HT-29 (cell line): ENCODE results near the gene OPCML. TPM values are rescaled to one million over a fixed set of nuclear protein-coding genes. Genes with fewer than 3 reads are reported as not detected.

Source experiments
- DNase-seq: peaks from one replicate; pipeline ENCODE4 v3.0.0-alpha.2; 2015; ENCODE audit warnings: low spot score
- total RNA-seq: library from RNA; depleted of rRNA; stranded (reverse); fragments of >200 nt; shearing (Covaris generic); gene quantifications from 2 replicates; pipeline ENCODE4 v1.2.3, GENCODE V29; 2014

Gene OPCML
- total RNA-seq, 1 experiment from 2014 or later: not detected

- peak; percentile 57 for DNase-seq
Observed at GRCh38 chr11:132858223-132858622, 674.1 kb downstream of the OPCML start.

GRCh38 chr11:132856032-132856431 is 676.3 kb downstream of the OPCML start:
- no peak for DNase-seq

GRCh38 chr11:132855516-132855915 is 676.8 kb downstream of the OPCML start:
- DNase-seq: no peak

- DNase-seq: no peak
Observed at GRCh38 chr11:132853886-132854285, 678.4 kb downstream of the OPCML start.

GRCh38 chr11:132852361-132852760 is 679.9 kb downstream of the OPCML start:
- no peak for DNase-seq

- no peak for DNase-seq
Observed at GRCh38 chr11:132851247-132851646, 681.1 kb downstream of the OPCML start.

GRCh38 chr11:132850266-132850665 is 682.0 kb downstream of the OPCML start:
- DNase-seq: no peak

GRCh38 chr11:132848336-132848735 is 684.0 kb downstream of the OPCML start:
- DNase-seq: no peak

- DNase-seq: no peak
Observed at GRCh38 chr11:132846075-132846474, 686.2 kb downstream of the OPCML start.

GRCh38 chr11:132844956-132845696 is 687.2 kb downstream of the OPCML start:
- DNase-seq: no peak

- no peak for DNase-seq
Observed at GRCh38 chr11:132840660-132841059, 691.6 kb downstream of the OPCML start.

GRCh38 chr11:132840191-132840590 is 692.1 kb downstream of the OPCML start:
- no peak for DNase-seq

- no peak for DNase-seq
Observed at GRCh38 chr11:132839236-132839945, 692.9 kb downstream of the OPCML start.

- DNase-seq: peak; percentile 9
Observed at GRCh38 chr11:132838627-132839026, 693.7 kb downstream of the OPCML start.

- no peak for DNase-seq
Observed at GRCh38 chr11:132831272-132831671, 701.0 kb downstream of the OPCML start.

GRCh38 chr11:132824642-132825041 is 707.7 kb downstream of the OPCML start:
- no peak for DNase-seq

- DNase-seq: no peak
Observed at GRCh38 chr11:132822276-132822675, 710.0 kb downstream of the OPCML start.

GRCh38 chr11:132821499-132821898 is 710.8 kb downstream of the OPCML start:
- DNase-seq: no peak

- no peak for DNase-seq
Observed at GRCh38 chr11:132821014-132821413, 711.3 kb downstream of the OPCML start.

- no peak for DNase-seq
Observed at GRCh38 chr11:132818951-132819350, 713.4 kb downstream of the OPCML start.

GRCh38 chr11:132817387-132817786 is 714.9 kb downstream of the OPCML start:
- DNase-seq: no peak

- no peak for DNase-seq
Observed at GRCh38 chr11:132814410-132814809, 717.9 kb downstream of the OPCML start.

- DNase-seq: no peak
Observed at GRCh38 chr11:132811649-132812048, 720.7 kb downstream of the OPCML start.
